Measurements from ENCODE around the gene NKD2.
A peak's percentile ranks its signal among the peaks of the same experiment; 100 is the strongest.

The NKD2 gene

GRCh38 chr5:1005904-1006655 is 2.5 kb upstream of the NKD2 start:
- no peak for DNase-seq (ENCODE audit: low read depth)
- H3K4me3 ChIP-seq (ENCODE audit: low read depth, low read length): no peak overlapping the region
- TF ChIP-seq CTCF (IDR thresholded peaks at IDR 0.05; ENCODE audit: low read depth, low read length): no peak
- TF ChIP-seq MYC (IDR thresholded peaks at IDR 0.05; ENCODE audit: low read depth, low read length): no peak
- TF ChIP-seq MAX (IDR thresholded peaks at IDR 0.05; ENCODE audit: low read depth, low read length): no peak
- no peak for TF ChIP-seq POLR2A (IDR thresholded peaks at IDR 0.05; ENCODE audit: extremely low read depth, insufficient read length)

- H3K4me3 ChIP-seq (ENCODE audit: low read depth, low read length): no peak overlapping the region
- TF ChIP-seq POLR2A (IDR thresholded peaks at IDR 0.05; ENCODE audit: extremely low read depth, insufficient read length): no peak
- TF ChIP-seq CTCF (IDR thresholded peaks at IDR 0.05; ENCODE audit: low read depth, low read length): no peak
- TF ChIP-seq MAX (IDR thresholded peaks at IDR 0.05; ENCODE audit: low read depth, low read length): no peak
- no peak for TF ChIP-seq MYC (IDR thresholded peaks at IDR 0.05; ENCODE audit: low read depth, low read length)
- no peak for DNase-seq (ENCODE audit: low read depth)
Observed at GRCh38 chr5:1006656-1007071, 1.9 kb upstream of the NKD2 start.

GRCh38 chr5:1007221-1007680 is 1.4 kb upstream of the NKD2 start:
- no peak overlapping the region for H3K4me3 ChIP-seq (ENCODE audit: low read depth, low read length)
- DNase-seq (ENCODE audit: low read depth): peak; percentile 39
- TF ChIP-seq MYC (IDR thresholded peaks at IDR 0.05; ENCODE audit: low read depth, low read length): no peak
- TF ChIP-seq CTCF (IDR thresholded peaks at IDR 0.05; ENCODE audit: low read depth, low read length): no peak
- TF ChIP-seq MAX (IDR thresholded peaks at IDR 0.05; ENCODE audit: low read depth, low read length): no peak
- TF ChIP-seq POLR2A (IDR thresholded peaks at IDR 0.05; ENCODE audit: extremely low read depth, insufficient read length): no peak

GRCh38 chr5:1007681-1008450 is 736 bp upstream of the NKD2 start:
- no peak for DNase-seq (ENCODE audit: low read depth)
- H3K4me3 ChIP-seq (ENCODE audit: low read depth, low read length): no peak overlapping the region
- TF ChIP-seq MAX (IDR thresholded peaks at IDR 0.05; ENCODE audit: low read depth, low read length) (no peak), MYC (IDR thresholded peaks at IDR 0.05; ENCODE audit: low read depth, low read length) (no peak), CTCF (IDR thresholded peaks at IDR 0.05; ENCODE audit: low read depth, low read length) (no peak), POLR2A (IDR thresholded peaks at IDR 0.05; ENCODE audit: extremely low read depth, insufficient read length) (no peak)

GRCh38 chr5:1009359-1010180 is 968 bp downstream of the NKD2 start:
- no peak for TF ChIP-seq POLR2A (IDR thresholded peaks at IDR 0.05; ENCODE audit: extremely low read depth, insufficient read length)
- TF ChIP-seq CTCF (IDR thresholded peaks at IDR 0.05; ENCODE audit: low read depth, low read length): no peak
- no peak for TF ChIP-seq MYC (IDR thresholded peaks at IDR 0.05; ENCODE audit: low read depth, low read length)
- TF ChIP-seq MAX (IDR thresholded peaks at IDR 0.05; ENCODE audit: low read depth, low read length): no peak
- no peak for DNase-seq (ENCODE audit: low read depth)
- H3K4me3 ChIP-seq (ENCODE audit: low read depth, low read length): peak overlapping the region; percentile 55

Measured in NB4 (cell line).